ENCODE measurements around the gene ZNF281. TPM values are rescaled to one million over a fixed set of nuclear protein-coding genes. Genes with fewer than 3 reads are reported as not detected.

The ZNF281 gene
- total and polyA plus RNA-seq, 9 of the 15 experiments (the other 6 are each of a cell fraction or from before 2014, with no cell fraction given): 9.6 to 24.9 (median 16.5) TPM

DNA sequence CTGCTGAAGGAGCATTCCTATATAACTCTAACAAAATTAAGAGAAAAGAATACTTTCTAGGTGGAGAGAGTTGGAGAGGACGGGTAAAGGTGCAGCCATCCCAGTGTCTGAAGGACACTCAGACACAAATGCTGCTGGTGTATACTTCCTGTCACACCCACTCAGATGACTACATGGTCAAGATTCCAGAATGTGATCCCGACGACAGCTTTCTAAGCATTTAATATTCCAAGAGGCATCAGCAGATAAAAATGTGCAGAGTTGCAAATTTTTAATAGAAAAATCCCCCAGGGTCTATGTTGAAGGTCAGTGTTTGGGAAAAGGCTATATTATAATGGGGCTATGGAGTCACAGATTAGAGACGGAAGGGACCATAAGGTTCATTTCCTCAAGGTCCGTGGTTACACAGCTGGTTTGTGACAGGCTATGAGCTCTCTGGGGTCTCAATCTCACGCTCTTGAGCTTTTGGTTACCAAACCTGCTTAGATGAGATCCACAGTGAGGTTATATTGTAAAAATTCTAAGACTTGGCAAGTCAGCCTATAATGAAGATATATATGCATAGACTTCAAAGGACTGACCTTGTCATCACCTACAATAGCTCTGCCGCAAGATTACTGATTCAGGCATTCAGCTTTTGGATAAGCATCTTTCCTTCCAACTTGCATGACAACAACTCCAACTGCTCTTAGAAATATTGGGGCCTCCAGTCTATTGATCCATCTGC is 35.1 kb downstream of the ZNF281 start:
- Histone ChIP-seq H4K20me1 (replicated peaks; ENCODE audit: control insufficient read depth, insufficient read depth, low read length) (no peaks in the 10 kb centered on the region), H3K79me2 (ENCODE audit: control insufficient read depth, insufficient read depth, low read length) (no peaks in the 10 kb centered on the region), H2AFZ (ENCODE audit: low read depth, low read length) (no peak overlapping the region), H3K4me2 (ENCODE audit: insufficient read depth, low read length) (no peak overlapping the region), H3K27me3 (ENCODE audit: control insufficient read depth in 2 of 2, insufficient read depth in 2 of 2, low read length in 2 of 2) (peaks cover 2 to 9% of the 10 kb centered on the region in 2 experiments; a peak in 4 of 5 replicates), H3K27ac (ENCODE audit: extremely low read depth, low read depth, low read length) (no peak overlapping the region), H3K9ac (ENCODE audit: insufficient read depth in 1 of 2, low read depth in 2 of 2, low read length in 2 of 2) (no peak overlapping the region), H3K36me3 (ENCODE audit: control insufficient read depth, insufficient read depth, low read length) (no peaks in the 10 kb centered on the region), H3K4me3 (no peak overlapping the region), H3K9me1 (ENCODE audit: control insufficient read depth, insufficient read depth, low read length) (no peaks in the 10 kb centered on the region), H3K9me3 (replicated peaks; ENCODE audit: control insufficient read depth, insufficient read depth, low read depth, low read length) (no peaks in the 10 kb centered on the region), H3K4me1 (replicated peaks in 1 of 2; ENCODE audit: control insufficient read depth in 2 of 2, insufficient read depth in 2 of 2, low read length in 2 of 2) (no peaks in the 10 kb centered on the region)
- BruUV-seq (replicated peaks): no TSS peak
- WGBS (ENCODE audit: insufficient coverage, low coverage, missing lambda C conversion rate): 0% methylated on average over 7 of the region's 7 CpGs
- in situ Hi-C loops (cut with MboI) (no loop called here), intact Hi-C loops (cut with micrococcal nuclease) (no loop called here)
- DNase-seq (ENCODE audit: extremely low read depth in 1 of 4, low spot score in 3 of 4): no peak
- POLR2A ChIA-PET: interaction anchor here (0.6 to 1.4 kb wide), 3 partner anchors 9 to 207 kb away, joined by 3 to 4 read pairs (median 3); no protein-coding TSS in a partner anchor
- ATAC-seq: no peak
- FAIRE-seq: no peak
- TF ChIP-seq MAFG (tag; conservative IDR thresholded peaks at IDR 0.05) (peak; percentile 64), NR1H2 (CRISPR knock-in tag; IDR thresholded peaks at IDR 0.05) (no peak), LEF1 (IDR thresholded peaks at IDR 0.05) (peak; percentile 33; the same call in 1 of the 2 replicates), GATA2 (CRISPR knock-in tag; IDR thresholded peaks at IDR 0.05) (no peak), ZKSCAN1 (IDR thresholded peaks at IDR 0.05; ENCODE audit: low read depth, low read length) (no peak), HNRNPUL1 (IDR thresholded peaks at IDR 0.05; ENCODE audit: low read length) (no peak), MAFF (IDR thresholded peaks at IDR 0.05; ENCODE audit: low read length) (peak; percentile 43; the same call in 1 of the 2 replicates), SP1 (CRISPR knock-in tag; IDR thresholded peaks at IDR 0.05) (no peak), CREM (IDR thresholded peaks at IDR 0.05; ENCODE audit: low read depth) (no peak), DPF2 (IDR thresholded peaks at IDR 0.05) (no peak), MCM2 (IDR thresholded peaks at IDR 0.05; ENCODE audit: low read depth) (no peak), ZNF444 (CRISPR knock-in tag; IDR thresholded peaks at IDR 0.05) (no peak), ZNF316 (IDR thresholded peaks at IDR 0.05) (peak; percentile 60), ZNF12 (CRISPR knock-in tag; IDR thresholded peaks at IDR 0.05) (no peak), ZBTB1 (CRISPR knock-in tag; IDR thresholded peaks at IDR 0.05; ENCODE audit: borderline replicate concordance, low read depth) (no peak), EP300 (IDR thresholded peaks at IDR 0.05; ENCODE audit: low read length) (no peak), C11orf30 (IDR thresholded peaks at IDR 0.05; ENCODE audit: low read depth) (peak; percentile 54), RFX1 (IDR thresholded peaks at IDR 0.05) (no peak), MAFK (IDR thresholded peaks at IDR 0.05; ENCODE audit: low read length) (peak; percentile 35; the same call in 1 of the 2 replicates), HDAC6 (IDR thresholded peaks at IDR 0.05; ENCODE audit: low read depth, low read length) (no peak)
- TF ChIP-seq, protein P1, sequence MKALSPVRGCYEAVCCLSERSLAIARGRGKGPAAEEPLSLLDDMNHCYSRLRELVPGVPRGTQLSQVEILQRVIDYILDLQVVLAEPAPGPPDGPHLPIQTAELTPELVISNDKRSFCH (CRISPR knock-in tag; IDR thresholded peaks at IDR 0.05): no peak
- TF ChIP-seq, protein P1 (tag; IDR thresholded peaks at IDR 0.05): no peak
- CTCF ChIA-PET (ENCODE audit: low intra/inter-chr PET ratio): no interaction called here

Data from K562 (cell line).